Gastrocnemius medialis (tissue), 4 donors: ENCODE data around the gene CACNB4.

ENCODE experiments used
- CTCF ChIP-seq, 5 experiments: fragments of 450-650 bp in 3 of 5; fragments of 200-600 bp in 2 of 5; sonication (generic) in 2 of 5; IDR thresholded peaks in 4 of 5; conservative IDR thresholded peaks in 1 of 5; 1 replicate in 4 of 5; 2 replicates in 1 of 5; pipeline ENCODE4 v1.5.1; 2016 to 2019; ENCODE audit warnings: antibody characterized with exemption in 5 of 5, mild to moderate bottlenecking in 3 of 5, moderate library complexity in 3 of 5
- POLR2A ChIP-seq, 2 donors: fragments of 450-650 bp; IDR thresholded peaks; one replicate each; pipeline ENCODE4 v1.6.1; 2017; ENCODE audit warnings: antibody characterized with exemption in 2 of 2, mild to moderate bottlenecking in 2 of 2, moderate library complexity in 2 of 2

DNA sequence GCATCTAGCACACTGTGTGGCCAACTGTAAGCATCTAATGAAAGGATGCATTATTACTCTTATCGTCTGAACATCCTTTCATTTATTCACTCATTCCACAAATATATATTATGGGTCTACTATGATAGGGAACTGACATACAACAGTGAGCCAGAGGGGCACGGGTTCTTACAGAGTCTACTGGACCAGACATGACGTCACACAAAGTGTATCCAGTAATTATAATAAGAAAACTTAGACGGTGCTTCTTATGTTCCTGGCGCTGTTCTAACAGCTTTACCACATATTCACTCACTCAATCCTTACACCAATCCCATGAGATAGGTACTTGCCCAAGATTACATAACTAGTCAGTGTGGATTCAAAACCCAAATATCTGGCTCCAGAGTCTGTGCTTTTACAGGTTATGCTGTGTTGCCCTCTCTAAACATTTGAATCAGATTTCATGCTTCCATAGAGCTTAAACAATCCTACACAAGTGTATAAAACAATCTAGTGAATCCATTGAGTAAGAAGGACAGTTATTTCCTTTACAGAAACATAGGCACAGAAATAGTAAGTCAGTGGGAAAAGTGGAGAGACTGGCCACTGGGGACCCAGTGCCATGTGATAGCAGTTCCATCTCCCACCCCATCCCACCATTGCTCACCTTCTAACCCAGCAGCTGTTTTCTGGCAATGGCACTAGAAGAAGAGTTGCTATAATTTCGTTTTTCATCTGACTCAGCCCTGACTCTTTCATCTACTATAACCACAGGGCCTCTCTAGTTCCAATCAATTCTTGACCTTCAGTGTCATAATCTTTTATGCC is 246.4 kb downstream of the CACNB4 start:
- no peak for TF ChIP-seq CTCF (IDR thresholded peaks at IDR 0.05 in 4 of 5, conservative IDR thresholded peaks at IDR 0.05 in 1 of 5)
- TF ChIP-seq POLR2A (IDR thresholded peaks at IDR 0.05): no peak
